HepG2 (cell line): ENCODE measurements around the gene R3HDM4. TPM values are rescaled to one million over a fixed set of nuclear protein-coding genes. Genes with fewer than 3 reads are reported as not detected.

Experiments
- ATAC-seq: fragments of 200-7000 bp; cut with Tn5 transposase; 3 replicates; pipeline ENCODE4 v1.9.1; 2020; ENCODE audit warnings: mild to moderate bottlenecking, moderate library complexity
- BruUV-seq: library from RNA; stranded (reverse); fragments of 400-500 nt; replicated peaks from 2 replicates; lab custom pipeline; 2021; lab: Mats Ljungman, UMichigan
- CTCF ChIA-PET: fragments of 300-600 bp; formaldehyde crosslinking; extraction: SDS; loops from one replicate; lab custom pipeline; 2021; ENCODE audit warnings: low total read pairs, inconsistent platforms, low intra/inter-chr PET ratio; lab: Yijun Ruan, JAX
- POLR2A ChIA-PET: fragments of 350-600 bp; sonication (Branson Sonifier 250); formaldehyde crosslinking; loops from one replicate; lab custom pipeline; 2020; ENCODE audit warnings: antibody characterized with exemption, inconsistent platforms; lab: Yijun Ruan, JAX
- DNase-seq: peaks from one replicate; pipeline ENCODE4 v3.0.0-alpha.2; 2015; ENCODE audit warnings: low spot score
- FAIRE-seq: peaks from 3 replicates; lab custom pipeline; 2011; peaks lifted over from hg19 to GRCh38; lab: Jason Lieb, UNC
- H2AFZ ChIP-seq: one replicate; pipeline ENCODE4 v1.6.1; 2011; ENCODE audit warnings: low read length, inconsistent platforms
- H3K27ac ChIP-seq: fragments of 300-600 bp; 3 replicates; pipeline ENCODE4 v1.8.0; 2011; ENCODE audit warnings: mixed run types, mild to moderate bottlenecking, mixed read lengths, low read length, inconsistent platforms; ENCODE audit not compliant: insufficient read depth; ENCODE audit errors: extremely low read length
- H3K27me3 ChIP-seq, 2 experiments: fragments of 200-600 bp in 1 of 2; 2 replicates in 1 of 2; 3 replicates in 1 of 2; pipeline versions ENCODE4 v1.6.0 to v1.8.0; 2011; ENCODE audit warnings: low read length in 2 of 2, mild to moderate bottlenecking in 2 of 2, moderate library complexity in 2 of 2, inconsistent platforms in 1 of 2; ENCODE audit not compliant: insufficient read depth in 2 of 2, control insufficient read depth in 1 of 2
- H3K36me3 ChIP-seq, 2 experiments: fragments of 200-600 bp in 1 of 2; replicated peaks in 1 of 2; 2 replicates in 1 of 2; 3 replicates in 1 of 2; pipeline versions ENCODE4 v1.5.1 to v1.8.0; 2011; ENCODE audit warnings: low read length in 2 of 2, inconsistent platforms in 1 of 2; ENCODE audit not compliant: insufficient read depth in 2 of 2, control insufficient read depth in 1 of 2
- H3K4me1 ChIP-seq: 2 replicates; pipeline ENCODE4 v1.5.1; 2012; ENCODE audit warnings: low read length, inconsistent platforms; ENCODE audit not compliant: insufficient read depth
- H3K4me2 ChIP-seq: 2 replicates; pipeline ENCODE4 v1.6.0; 2011; ENCODE audit warnings: low read depth, low read length, inconsistent platforms
- H3K4me3 ChIP-seq, 3 experiments: fragments of 200-600 bp in 1 of 3; sonication (generic), shearing (Covaris generic) in 1 of 3; replicated peaks in 1 of 3; 2 replicates each; pipeline ENCODE4 v1.5.1; 2011 to 2016; ENCODE audit warnings: low read length in 3 of 3, inconsistent platforms in 2 of 3, low read depth in 2 of 3, mild to moderate bottlenecking in 2 of 3, control low read depth in 1 of 3, mixed read lengths in 1 of 3; ENCODE audit not compliant: insufficient read depth in 1 of 3
- H3K79me2 ChIP-seq: one replicate; pipeline ENCODE4 v1.6.1; 2011; ENCODE audit warnings: low read length, inconsistent platforms; ENCODE audit not compliant: insufficient read depth
- H3K9ac ChIP-seq: 2 replicates; pipeline ENCODE4 v1.6.0; 2011; ENCODE audit warnings: mild to moderate bottlenecking, low read depth, low read length, inconsistent platforms; ENCODE audit not compliant: insufficient read depth
- H3K9me3 ChIP-seq: 2 replicates; pipeline ENCODE4 v1.5.1; 2012; ENCODE audit warnings: mild to moderate bottlenecking, low read length
- H4K20me1 ChIP-seq: 2 replicates; pipeline ENCODE4 v1.6.0; 2011; ENCODE audit warnings: inconsistent platforms, mild to moderate bottlenecking, low read length, moderate library complexity; ENCODE audit not compliant: insufficient read depth
- AGO2 ChIP-seq: fragments of 200-400 bp; formaldehyde crosslinking; optimal IDR thresholded peaks from 2 replicates; pipeline ENCODE3; 2017; ENCODE audit warnings: mild to moderate bottlenecking, low read depth, low read length, moderate library complexity
- FUBP1 ChIP-seq: sonication (generic); formaldehyde crosslinking; IDR thresholded peaks from 2 replicates; pipeline ENCODE4 v1.5.1; 2020; ENCODE audit warnings: missing genetic modification reagents, mild to moderate bottlenecking, borderline replicate concordance
- LCORL ChIP-seq, 2 experiments: fragments of 450-650 bp in 1 of 2; sonication (generic) in 1 of 2; formaldehyde crosslinking in 1 of 2; IDR thresholded peaks; 2 replicates each; pipeline versions ENCODE4 v1.5.0 to v1.6.1; 2017 to 2020; ENCODE audit warnings: antibody characterized with exemption in 1 of 2, missing genetic modification reagents in 1 of 2
- MAF1 ChIP-seq: sonication (generic); formaldehyde crosslinking; IDR thresholded peaks from 2 replicates; pipeline ENCODE4 v1.5.0; 2020; ENCODE audit warnings: missing genetic modification reagents, borderline replicate concordance
- RBFOX2 ChIP-seq: fragments of 200-400 bp; formaldehyde crosslinking; IDR thresholded peaks from 2 replicates; pipeline ENCODE4 v1.6.1; 2017; ENCODE audit warnings: low read depth, mild to moderate bottlenecking, low read length
- TERF1 ChIP-seq: sonication (generic); formaldehyde crosslinking; IDR thresholded peaks from 2 replicates; pipeline ENCODE4 v1.8.0; 2022; ENCODE audit warnings: mild to moderate bottlenecking, missing genetic modification reagents, moderate library complexity
- TGIF2 ChIP-seq: IDR thresholded peaks from 2 replicates; pipeline ENCODE4 v1.6.1; 2016; ENCODE audit warnings: control low read depth, missing compliant biosample characterization
- ZNF788 ChIP-seq: sonication (generic); formaldehyde crosslinking; IDR thresholded peaks from 2 replicates; pipeline ENCODE4 v1.5.0; 2020; ENCODE audit warnings: mild to moderate bottlenecking, missing genetic modification reagents, borderline replicate concordance
- whole genome bisulfite sequencing: methylation state at CpG from one replicate; pipeline ENCODE4 v1.1.6; 2017; ENCODE audit warnings: low lambda C conversion rate; 5-methylcytosine and 5-hydroxymethylcytosine counted together
- in situ Hi-C: cut with HindIII; loops from 2 replicates; pipeline ENCODE4 v1.10.0; 2017; ENCODE audit warnings: low pct_unique_long_range_greater_than_20kb; ENCODE audit not compliant: extremely low pct_ligation_motif_present
- intact Hi-C: fragments of 100-400 bp; cut with micrococcal nuclease; formaldehyde crosslinking; loops from one replicate; pipeline ENCODE4 v1.10.0; 2022; ENCODE audit not compliant: unreplicated experiment
- polyA plus RNA-seq, 8 experiments: library from polyadenylated mRNA; depleted of rRNA in 3 of 8; stranded (reverse) in 7 of 8; unstranded in 1 of 8; fragments of >200 nt; fragmentation: Illumina TruSeq in 4 of 8; extraction: Trizol in 4 of 8; gene quantifications; 2 replicates each; pipeline versions ENCODE4 v1.2.1 to v1.2.3, GENCODE V29; 2011 to 2016; ENCODE audit warnings: low read depth in 4 of 8, missing spikeins in 1 of 8, mixed read lengths in 1 of 8; ENCODE audit not compliant: insufficient read depth in 1 of 8
- total RNA-seq, 5 experiments: library from RNA; depleted of rRNA; stranded (reverse); fragments of >200 nt; fragmentation: Illumina TruSeq; extraction: Trizol; gene quantifications; 2 replicates each; pipeline ENCODE4 v1.2.3, GENCODE V29; 2016; ENCODE audit warnings: low read depth in 1 of 5

The R3HDM4 gene
- total and polyA plus RNA-seq, 2 of the 13 experiments (the other 11 are each of a cell fraction or from before 2014, with no cell fraction given): 26.2 to 26.9 TPM

GRCh38 chr19:890831-891230 is 22.2 kb downstream of the R3HDM4 start:
- Histone ChIP-seq H2AFZ (no peak overlapping the region), H4K20me1 (no peaks in the 10 kb centered on the region; the same call in 1 of the 2 replicates), H3K9me3 (no peaks in the 10 kb centered on the region), H3K4me2 (no peak overlapping the region), H3K27me3 (no peaks in the 10 kb centered on the region), H3K4me3 (no peak overlapping the region), H3K4me1 (peaks cover 9% of the 10 kb centered on the region), H3K79me2 (peaks cover 10% of the 10 kb centered on the region), H3K27ac (no peak overlapping the region), H3K9ac (no peak overlapping the region), H3K36me3 (peaks cover 12 to 27% of the 10 kb centered on the region in 2 experiments; a peak in 4 of 5 replicates)
- CTCF ChIA-PET: no interaction called here
- intact Hi-C loops: no loop called here
- ATAC-seq (no peak), DNase-seq (no peak), FAIRE-seq (no peak)
- no peak for TF ChIP-seq ZNF788 (CRISPR knock-in tag)
- TF ChIP-seq LCORL (IDR thresholded peaks at IDR 0.05): no peak
- TF ChIP-seq LCORL (CRISPR knock-in tag; IDR thresholded peaks at IDR 0.05): no peak
- no peak for TF ChIP-seq MAF1 (CRISPR knock-in tag)
- TF ChIP-seq RBFOX2: 0 out of 2 replicates have a peak, but pooled peaks have one; percentile 28
- no TSS peak for BruUV-seq
- WGBS: 96% methylated on average over 18 of the region's 18 CpGs
- in situ Hi-C loops: no loop called here
- POLR2A ChIA-PET: no interaction called here

- Histone ChIP-seq H3K4me1 (peaks cover 9% of the 10 kb centered on the region), H3K9me3 (no peaks in the 10 kb centered on the region), H3K9ac (no peak overlapping the region), H2AFZ (no peak overlapping the region), H3K79me2 (peaks cover 10% of the 10 kb centered on the region), H3K4me2 (no peak overlapping the region), H3K4me3 (no peak overlapping the region), H3K27ac (no peak overlapping the region), H3K36me3 (peaks cover 13 to 33% of the 10 kb centered on the region in 2 experiments; a peak in 4 of 5 replicates), H3K27me3 (no peaks in the 10 kb centered on the region), H4K20me1 (no peaks in the 10 kb centered on the region; the same call in 1 of the 2 replicates)
- TF ChIP-seq TGIF2 (CRISPR knock-in tag): no peak
- peak; percentile 58 for TF ChIP-seq AGO2
- TF ChIP-seq TERF1 (CRISPR knock-in tag): no peak
- TF ChIP-seq FUBP1 (CRISPR knock-in tag): no peak
- 0 out of 2 replicates have a peak, but pooled peaks have one; percentile 28 for TF ChIP-seq RBFOX2
- 97% methylated on average over 13 of the region's 26 CpGs for WGBS
- no peak for DNase-seq
- in situ Hi-C loops: no loop called here
- intact Hi-C loops: no loop called here
- CTCF ChIA-PET: no interaction called here
- ATAC-seq: no peak
- POLR2A ChIA-PET: no interaction called here
- no peak for FAIRE-seq
- no TSS peak for BruUV-seq
Measured at GRCh38 chr19:889662-890295, 23.2 kb downstream of the R3HDM4 start.
